Left kidney (tissue), 8 donors: ENCODE measurements around the gene ZNF215. TPM values are rescaled to one million over a fixed set of nuclear protein-coding genes. Genes with fewer than 3 reads are reported as not detected.
"Not testable (repeated sequence)": the region's sequence is repeated elsewhere in the genome, so short reads cannot be mapped to it uniquely, and the experiment has no call there.

Experiments
- DNase-seq: peaks from one replicate; pipeline ENCODE4 v3.0.0-alpha.2; 2013
- long read RNA-seq, 8 donors: transcript quantifications; one replicate each; lab custom pipeline, GENCODE V29; 2026
- polyA plus RNA-seq: library from polyadenylated mRNA; unstranded; fragments of 120-200 nt; gene quantifications from one replicate; pipeline ENCODE4 v1.2.1, GENCODE V29; 2013; ENCODE audit not compliant: insufficient read length

ZNF215 gene
- polyA plus RNA-seq = 4.6 TPM
- long read RNA-seq, donor 1 = 0 reads
- long read RNA-seq, donor 2 = 0 reads
- long read RNA-seq, donor 3 = 0 reads
- long read RNA-seq, donor 4 = 0 reads
- long read RNA-seq, donor 5 = 0 reads
- long read RNA-seq, donor 6 = 0 reads
- long read RNA-seq, donor 7 = 0 reads
- long read RNA-seq, donor 8 = 0 reads

GRCh38 chr11:6926208-6927029 is at the start of gene ZNF215:
TSS of gene ZNF215 (plus strand) at chr11:6926426. CDS start at chr11:6932273, 5,847 bp downstream.
- peak; percentile 52 for DNase-seq

GRCh38 chr11:6876914-6877313 is 49.3 kb upstream of the ZNF215 start:
- DNase-seq = no peak

- no peak for DNase-seq
Observed at GRCh38 chr11:6882751-6883150, 43.5 kb upstream of the ZNF215 start.

DNA sequence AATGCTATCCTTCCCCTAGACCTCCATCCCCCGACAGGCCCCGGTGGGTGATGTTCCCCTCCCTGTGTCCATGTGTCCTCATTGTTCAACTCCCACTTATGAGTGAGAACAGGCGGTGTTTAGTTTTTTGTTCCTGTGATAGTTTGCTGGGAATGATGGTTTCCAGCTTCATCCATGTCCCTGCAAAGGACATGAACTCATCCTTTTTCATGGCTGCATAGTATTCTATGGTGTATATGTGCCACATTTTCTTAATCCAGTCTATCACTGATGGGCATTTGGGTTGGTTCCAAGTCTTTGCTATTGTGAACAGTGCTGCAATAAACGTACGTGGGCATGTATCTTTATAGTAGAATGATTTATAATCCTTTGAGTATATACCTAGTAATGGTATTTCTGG is 38.5 kb upstream of the ZNF215 start:
- DNase-seq = not testable (repeated sequence)

- DNase-seq = no peak
Observed at GRCh38 chr11:6888830-6889229, 37.4 kb upstream of the ZNF215 start.

- no peak for DNase-seq
Observed at GRCh38 chr11:6889835-6890234, 36.4 kb upstream of the ZNF215 start.

DNA sequence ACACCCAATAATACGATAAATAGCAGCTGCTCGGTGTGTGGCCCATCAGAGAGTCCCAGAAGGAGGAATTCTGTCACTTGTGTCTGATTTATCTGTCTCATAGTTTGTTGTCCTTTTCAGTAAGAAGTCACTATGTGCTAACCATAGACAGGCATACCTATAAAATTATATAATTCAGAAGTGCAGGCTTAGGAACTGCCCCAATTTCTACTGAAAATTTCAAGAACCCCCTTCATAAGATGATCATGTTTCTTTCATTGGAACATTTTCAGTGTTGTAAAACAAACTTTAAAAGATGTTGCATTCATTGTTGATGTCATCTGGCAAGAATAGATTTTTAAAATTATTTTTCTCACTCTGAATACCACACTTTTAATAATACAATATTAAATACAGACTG is 33.8 kb upstream of the ZNF215 start, which contains the start of gene OR2D2:
Gene OR2D2, minus strand, starts transcription at position 101 of the 400 bp plus-strand sequence. Its CDS starts 0 bp downstream, at position 101.
- DNase-seq = no peak

GRCh38 chr11:6894097-6894496 is 32.1 kb upstream of the ZNF215 start:
- DNase-seq = no peak

GRCh38 chr11:6895010-6895409 is 31.2 kb upstream of the ZNF215 start:
- no peak for DNase-seq

GRCh38 chr11:6898911-6899310 is 27.3 kb upstream of the ZNF215 start:
- DNase-seq = no peak

- no peak for DNase-seq
Observed at GRCh38 chr11:6900327-6900999, 25.8 kb upstream of the ZNF215 start.

DNA sequence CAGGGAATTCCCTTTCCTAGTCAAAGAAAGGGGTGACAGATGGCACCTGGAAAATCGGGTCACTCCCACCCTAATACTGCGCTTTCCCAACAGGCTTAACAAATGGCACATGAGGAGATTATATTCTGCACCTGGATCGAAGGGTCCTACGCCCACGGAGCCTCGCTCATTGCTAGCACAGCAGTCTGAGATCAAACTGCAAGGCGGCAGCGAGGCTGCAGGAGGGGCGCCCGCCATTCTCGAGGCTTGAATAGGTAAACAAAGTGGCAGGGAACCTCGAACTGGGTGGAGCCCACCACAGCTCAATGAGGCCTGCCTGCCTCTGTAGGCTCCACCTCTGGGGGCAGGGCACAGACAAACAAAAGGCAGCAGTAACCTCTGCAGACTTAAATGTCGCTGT is 21.4 kb upstream of the ZNF215 start:
- DNase-seq = not testable (repeated sequence)

DNA sequence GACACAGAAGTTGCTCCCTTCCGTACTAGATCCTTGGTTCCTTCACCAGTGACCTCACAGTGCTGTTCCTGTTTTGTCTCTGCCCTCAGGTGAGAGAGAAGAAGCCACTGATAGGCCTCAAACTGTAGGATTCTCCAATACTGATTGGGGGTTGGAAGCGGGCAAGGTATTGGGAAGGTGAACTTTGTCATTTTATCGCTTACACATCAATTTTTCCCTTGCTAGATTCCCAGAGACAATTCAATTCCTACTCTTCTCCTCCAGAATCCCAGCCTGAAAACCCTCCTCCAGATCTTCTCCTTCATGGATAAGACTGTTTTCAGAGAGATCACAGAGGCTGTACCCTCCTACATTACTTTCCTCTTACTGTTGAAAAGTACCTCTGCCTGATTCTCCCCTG is 14.8 kb upstream of the ZNF215 start:
- no peak for DNase-seq

DNA sequence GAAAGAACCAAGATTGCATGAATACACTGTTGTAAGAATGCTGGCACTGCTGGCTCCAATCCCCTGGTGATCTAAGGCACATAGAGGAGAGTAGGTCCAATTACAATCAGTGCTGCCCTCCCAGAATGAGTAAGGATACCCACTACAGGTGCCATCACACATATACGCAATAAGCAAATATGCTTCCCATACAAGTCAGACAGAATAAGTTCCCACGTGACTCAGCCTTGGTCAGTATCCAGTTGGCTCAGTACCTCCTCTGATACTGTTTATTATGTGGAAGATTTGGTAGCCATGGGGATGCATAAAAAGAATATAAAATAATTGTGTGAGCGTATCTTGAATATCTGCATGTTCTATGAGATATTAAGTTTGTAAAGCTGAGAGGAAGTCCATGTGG is 14.3 kb upstream of the ZNF215 start:
- DNase-seq = no peak

DNA sequence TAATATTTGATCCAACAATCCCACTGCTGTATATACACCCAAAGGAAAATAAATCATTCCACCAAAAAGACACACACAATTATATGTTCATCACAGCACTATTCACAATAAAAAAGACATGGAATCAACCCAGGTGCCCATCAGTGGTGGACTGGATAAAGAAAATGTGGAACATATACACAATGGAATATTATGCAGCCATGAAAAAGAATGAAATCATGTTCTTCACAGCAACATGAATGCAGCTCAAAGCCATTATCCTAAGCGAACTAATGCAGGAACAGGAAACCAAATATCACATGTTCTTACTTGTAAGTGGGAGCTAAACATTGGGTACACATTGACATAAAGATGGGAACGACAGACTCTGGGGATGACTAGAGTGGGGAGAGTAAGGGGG is 6.5 kb upstream of the ZNF215 start:
- DNase-seq = no peak

- no peak for DNase-seq
Observed at GRCh38 chr11:6920702-6921101, 5.5 kb upstream of the ZNF215 start, which contains the start of gene OR2D3. TSS of gene OR2D3 (plus strand) at chr11:6921002. CDS start at chr11:6921002, 0 bp downstream.

GRCh38 chr11:6925007-6925577 is 1.1 kb upstream of the ZNF215 start:
- DNase-seq = no peak

DNA sequence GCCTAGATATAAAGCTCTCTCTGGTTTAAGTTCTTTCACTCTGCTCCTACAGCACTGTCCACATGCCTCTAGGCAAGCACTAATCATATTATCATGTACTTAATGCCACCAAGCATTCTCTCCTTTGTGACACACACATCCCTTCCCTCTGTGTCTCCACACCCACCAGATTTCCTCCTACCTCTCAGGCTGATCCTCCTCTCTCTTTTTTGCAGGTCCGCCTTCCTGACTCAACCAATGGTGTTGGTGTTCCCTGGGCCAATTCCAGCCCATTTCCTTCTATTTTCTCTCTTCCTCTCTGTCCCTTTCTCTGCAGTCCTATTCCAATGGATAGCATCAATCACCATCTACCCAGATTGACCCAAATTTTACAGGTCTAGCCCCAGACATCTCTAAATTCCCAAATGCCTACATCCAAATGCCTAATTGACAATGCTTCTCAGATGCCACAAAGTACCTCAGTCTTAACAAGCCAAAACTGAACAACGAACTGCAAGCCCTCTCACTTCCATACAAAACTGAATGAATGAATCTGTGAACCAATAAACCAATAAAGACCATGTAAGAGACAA is 504 bp upstream of the ZNF215 start:
- no peak for DNase-seq

- no peak for DNase-seq
Observed at GRCh38 chr11:6927030-6927617, 898 bp downstream of the ZNF215 start.

DNA sequence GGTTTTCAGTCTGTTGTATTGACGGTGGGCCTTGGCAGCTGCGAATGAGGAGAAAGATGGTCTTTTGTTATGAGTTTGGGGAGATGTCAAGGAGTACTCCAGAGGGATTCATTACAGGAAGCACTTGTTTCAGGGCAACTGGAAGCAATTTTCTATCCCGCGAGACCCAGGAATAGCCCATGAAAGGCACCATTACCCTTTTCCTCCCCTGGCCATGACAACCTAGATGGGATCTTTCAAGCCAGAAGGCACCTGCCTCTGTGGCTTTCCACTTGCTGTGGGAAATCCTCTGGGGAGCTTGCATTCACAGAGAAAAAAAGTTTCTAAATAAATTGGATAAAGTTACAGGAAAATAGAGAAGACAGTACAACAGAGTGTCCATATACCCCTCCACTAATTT is 2.7 kb downstream of the ZNF215 start:
- no peak for DNase-seq

DNA sequence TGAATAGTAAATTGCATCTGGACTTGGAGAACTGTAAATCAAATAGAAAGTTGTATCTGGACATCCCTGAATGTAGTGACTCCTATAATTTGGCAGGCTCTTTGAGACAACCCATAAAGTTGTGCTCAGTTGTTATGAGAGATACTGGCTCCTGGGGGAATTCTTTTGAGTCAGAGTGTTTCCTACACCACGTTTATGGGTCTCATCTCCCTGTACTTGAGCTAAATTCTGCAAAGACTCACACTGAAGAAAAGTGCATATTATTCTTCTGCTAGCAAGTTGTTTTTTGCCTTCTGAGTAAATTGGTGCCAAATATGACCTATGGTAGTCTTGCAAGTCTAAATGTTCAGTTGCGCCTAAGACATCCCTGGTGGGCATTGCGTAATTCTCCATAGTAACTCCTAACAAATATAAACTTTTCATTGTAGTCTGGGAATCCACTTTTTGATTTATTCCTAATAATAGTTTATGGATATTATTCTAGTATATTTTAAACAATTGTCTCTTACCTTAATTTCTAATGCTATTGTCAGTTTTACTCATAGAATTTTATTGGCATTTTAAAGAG is 5.0 kb downstream of the ZNF215 start:
- no peak for DNase-seq

DNA sequence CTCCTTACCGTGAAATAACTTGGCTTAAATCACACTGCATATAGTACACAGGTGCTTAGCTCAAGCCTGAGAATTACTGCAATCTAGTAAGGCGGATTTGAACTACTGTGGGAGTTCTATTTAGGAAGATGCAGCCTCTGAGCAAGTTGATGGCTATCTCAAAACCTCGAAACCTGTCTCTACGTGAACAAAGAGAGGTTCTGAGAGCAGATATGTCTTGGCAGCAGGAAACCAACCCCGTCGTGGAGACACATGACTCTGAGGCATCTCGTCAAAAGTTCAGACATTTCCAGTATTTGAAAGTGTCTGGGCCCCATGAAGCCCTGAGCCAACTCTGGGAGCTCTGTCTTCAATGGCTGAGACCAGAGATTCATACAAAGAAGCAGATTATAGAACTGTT is 5.9 kb downstream of the ZNF215 start:
- no peak for DNase-seq
